ENCODE results near the gene RIC1.
"Not testable (repeated sequence)": the region's sequence is repeated elsewhere in the genome, so short reads cannot be mapped to it uniquely, and the experiment has no call there.

RIC1 gene

DNA sequence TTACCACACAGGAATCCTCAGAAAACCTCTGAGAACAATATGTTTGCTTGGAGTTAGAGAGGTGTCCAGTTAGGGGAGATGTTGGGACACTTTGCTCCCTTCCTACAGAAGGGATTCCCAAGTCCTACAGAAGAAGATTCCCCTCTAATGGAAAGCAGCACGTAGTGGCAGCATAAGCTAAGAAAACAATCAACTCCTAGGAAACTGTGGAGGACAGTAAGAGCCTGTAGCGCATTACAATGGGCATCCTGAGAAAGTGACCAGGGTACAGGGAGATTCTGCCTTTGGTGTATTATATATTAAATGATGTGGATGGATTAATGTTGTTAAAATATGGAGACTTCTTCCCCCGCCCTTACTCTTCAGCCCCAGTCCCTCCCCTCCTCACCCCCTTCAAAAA lies 13.9 kb upstream of the RIC1 start:
- Histone ChIP-seq H3K27ac (no peak overlapping the region), H3K4me3 (no peak overlapping the region), H3K9ac (ENCODE audit: insufficient read length) (no peak overlapping the region), H3K9me3 (ENCODE audit: low read depth, low read length) (0 out of 2 replicates have a peak, but pooled peaks cover 3% of the 10 kb centered on the region), H3K36me3 (ENCODE audit: insufficient read depth, low read length) (peaks cover 3% of the 10 kb centered on the region; the same call in 1 of the 2 replicates)
- DNase-seq (ENCODE audit: low read depth, low spot score), result no peak
- TF ChIP-seq FOXP2 (optimal IDR thresholded peaks at IDR 0.05; ENCODE audit: control extremely low read depth, extremely low read length, insufficient read depth) (no peak), POLR2AphosphoS5 (IDR thresholded peaks at IDR 0.05; ENCODE audit: borderline replicate concordance, low read depth, low read length) (no peak), EZH2 (IDR thresholded peaks at IDR 0.05) (no peak)

DNA sequence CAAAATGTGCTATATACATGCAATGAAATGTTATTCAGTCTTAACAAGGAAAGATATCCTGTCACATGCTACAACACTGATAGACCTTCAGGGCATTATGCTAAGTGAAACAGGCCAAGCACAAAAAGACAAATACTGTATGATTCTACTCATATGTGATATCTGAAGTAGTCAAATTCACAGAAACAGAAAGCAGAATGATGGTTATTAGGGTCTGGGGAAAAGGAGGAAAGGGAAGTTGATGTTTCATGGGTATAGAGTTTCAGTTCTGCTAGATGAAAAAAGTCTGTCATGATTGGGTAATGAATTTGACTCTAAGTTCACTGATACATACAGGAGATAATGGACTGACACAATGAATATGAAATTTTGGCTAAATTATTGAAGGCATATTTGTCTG lies 11.2 kb upstream of the RIC1 start:
- H3K9me3 ChIP-seq (ENCODE audit: low read depth, low read length), result 0 out of 2 replicates have a peak, but pooled peaks cover 3% of the 10 kb centered on the region
- H3K27ac ChIP-seq, result peak overlapping the region; percentile 40
- H3K9ac ChIP-seq (ENCODE audit: insufficient read length), result no peak overlapping the region
- no peak overlapping the region for H3K4me3 ChIP-seq
- H3K36me3 ChIP-seq (ENCODE audit: insufficient read depth, low read length), result peaks cover 16% of the 10 kb centered on the region
- no peak for DNase-seq (ENCODE audit: low read depth, low spot score)
- TF ChIP-seq EZH2 (IDR thresholded peaks at IDR 0.05), result no peak
- no peak for TF ChIP-seq FOXP2 (optimal IDR thresholded peaks at IDR 0.05; ENCODE audit: control extremely low read depth, extremely low read length, insufficient read depth)
- TF ChIP-seq POLR2AphosphoS5 (IDR thresholded peaks at IDR 0.05; ENCODE audit: borderline replicate concordance, low read depth, low read length), result no peak

DNA sequence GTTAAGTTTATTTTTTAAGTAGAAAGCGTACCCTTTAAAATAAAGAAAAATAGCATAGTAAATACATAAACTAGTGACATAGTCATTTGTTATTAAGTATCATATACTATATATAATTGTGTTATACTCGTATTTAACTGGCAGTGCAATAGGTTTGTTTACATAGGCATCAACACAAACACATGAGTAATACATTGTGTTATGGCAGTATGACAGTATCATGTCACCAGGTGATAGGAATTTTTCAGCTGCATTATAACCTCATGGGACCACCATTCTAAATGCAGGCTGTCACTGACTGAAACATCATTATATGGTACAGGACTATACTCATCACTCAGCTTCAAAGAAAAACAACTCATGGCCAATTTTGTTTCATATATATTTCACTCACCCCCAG lies 8.4 kb upstream of the RIC1 start:
- Histone ChIP-seq H3K9me3 (ENCODE audit: low read depth, low read length) (0 out of 2 replicates have a peak, but pooled peaks cover 3% of the 10 kb centered on the region), H3K4me3 (no peak overlapping the region), H3K27ac (no peak overlapping the region), H3K36me3 (ENCODE audit: insufficient read depth, low read length) (peaks cover 16% of the 10 kb centered on the region), H3K9ac (ENCODE audit: insufficient read length) (no peak overlapping the region)
- TF ChIP-seq FOXP2 (optimal IDR thresholded peaks at IDR 0.05; ENCODE audit: control extremely low read depth, extremely low read length, insufficient read depth) (no peak), EZH2 (IDR thresholded peaks at IDR 0.05) (no peak), POLR2AphosphoS5 (IDR thresholded peaks at IDR 0.05; ENCODE audit: borderline replicate concordance, low read depth, low read length) (no peak)
- DNase-seq (ENCODE audit: low read depth, low spot score), result no peak

- Histone ChIP-seq H3K4me3 (no peak overlapping the region), H3K27ac (no peak overlapping the region), H3K9me3 (ENCODE audit: low read depth, low read length) (0 out of 2 replicates have a peak, but pooled peaks cover 3% of the 10 kb centered on the region), H3K9ac (ENCODE audit: insufficient read length) (no peak overlapping the region), H3K36me3 (ENCODE audit: insufficient read depth, low read length) (peaks cover 16% of the 10 kb centered on the region)
- no peak for TF ChIP-seq EZH2 (IDR thresholded peaks at IDR 0.05)
- no peak for TF ChIP-seq POLR2AphosphoS5 (IDR thresholded peaks at IDR 0.05; ENCODE audit: borderline replicate concordance, low read depth, low read length)
- DNase-seq (ENCODE audit: low read depth, low spot score), result no peak
Observed at GRCh38 chr9:5621327-5621726, 7.6 kb upstream of the RIC1 start.

GRCh38 chr9:5622016-5622415 lies 6.9 kb upstream of the RIC1 start:
- peaks cover 16% of the 10 kb centered on the region for H3K36me3 ChIP-seq (ENCODE audit: insufficient read depth, low read length)
- TF ChIP-seq FOXP2 (optimal IDR thresholded peaks at IDR 0.05; ENCODE audit: control extremely low read depth, extremely low read length, insufficient read depth), result no peak
- TF ChIP-seq EZH2 (IDR thresholded peaks at IDR 0.05), result no peak
- no peak for TF ChIP-seq POLR2AphosphoS5 (IDR thresholded peaks at IDR 0.05; ENCODE audit: borderline replicate concordance, low read depth, low read length)
- H3K27ac ChIP-seq, result no peak overlapping the region
- 0 out of 2 replicates have a peak, but pooled peaks cover 3% of the 10 kb centered on the region for H3K9me3 ChIP-seq (ENCODE audit: low read depth, low read length)
- DNase-seq (ENCODE audit: low read depth, low spot score), result no peak
- H3K9ac ChIP-seq (ENCODE audit: insufficient read length), result no peak overlapping the region
- no peak overlapping the region for H3K4me3 ChIP-seq

- H3K4me3 ChIP-seq, result no peak overlapping the region
Observed at GRCh38 chr9:5624655-5625054, 4.3 kb upstream of the RIC1 start.

DNA sequence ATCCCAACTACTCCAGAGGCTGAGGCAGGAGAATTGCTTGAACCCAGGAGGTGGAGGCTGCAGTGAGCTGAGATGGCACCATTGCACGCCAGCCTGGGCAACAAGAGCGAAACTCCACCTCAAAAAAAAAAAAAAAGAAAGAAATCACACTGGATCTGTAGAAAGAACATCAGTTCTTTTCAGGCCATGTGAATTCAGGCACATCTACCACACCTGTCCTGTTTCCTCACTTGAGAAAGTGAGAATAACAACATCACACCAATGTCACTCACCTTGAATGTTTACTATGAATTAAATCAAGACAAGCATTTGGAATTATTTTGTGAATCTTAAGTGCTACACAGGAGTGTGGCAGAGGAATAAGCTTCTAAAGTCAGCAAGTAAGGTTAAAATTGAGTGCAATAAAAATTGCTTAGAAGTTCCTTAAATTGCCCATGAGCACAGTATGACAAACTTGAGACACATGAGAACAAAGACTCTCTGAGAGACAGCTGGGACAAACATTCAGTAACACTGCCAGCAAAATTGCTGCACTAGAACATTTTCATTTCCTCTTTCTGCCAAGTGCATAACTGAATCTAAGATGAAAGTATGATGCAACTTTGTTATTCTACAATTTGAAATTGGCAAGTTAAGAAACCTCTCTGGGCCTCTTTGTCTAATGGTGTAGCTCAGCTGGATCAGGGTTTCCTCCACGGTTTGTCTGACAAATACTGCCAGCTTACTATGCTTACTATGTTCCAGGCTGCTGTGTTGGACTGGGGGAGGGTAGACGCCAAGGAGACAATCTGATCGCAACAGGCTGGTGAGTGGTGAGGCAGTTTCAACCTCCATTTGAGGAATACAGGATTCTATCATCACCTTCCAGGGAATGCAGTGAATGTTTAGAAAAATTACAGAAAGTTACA lies 1.9 kb upstream of the RIC1 start:
- Histone ChIP-seq H3K27ac (peak overlapping the region; percentile 100), H3K4me3 (peak overlapping the region; percentile 100), H3K36me3 (ENCODE audit: insufficient read depth, low read length) (no peaks in the 10 kb centered on the region), H3K9me3 (ENCODE audit: low read depth, low read length) (no peaks in the 10 kb centered on the region), H3K9ac (ENCODE audit: insufficient read length) (peak overlapping the region; percentile 98)
- peak; percentile 95 for DNase-seq (ENCODE audit: low read depth, low spot score)
- peak; percentile 74 for TF ChIP-seq FOXP2 (optimal IDR thresholded peaks at IDR 0.05; ENCODE audit: control extremely low read depth, extremely low read length, insufficient read depth)
- peak; percentile 62; the same call in 1 of the 2 replicates for TF ChIP-seq POLR2AphosphoS5 (IDR thresholded peaks at IDR 0.05; ENCODE audit: borderline replicate concordance, low read depth, low read length)
- TF ChIP-seq EZH2 (IDR thresholded peaks at IDR 0.05), result no peak

More at GRCh38 chr9:5624655-5625054, 4.3 kb upstream of the RIC1 start:
- Histone ChIP-seq H3K36me3 (ENCODE audit: insufficient read depth, low read length) (peaks cover 13% of the 10 kb centered on the region), H3K27ac (no peak overlapping the region), H3K9ac (ENCODE audit: insufficient read length) (no peak overlapping the region), H3K9me3 (ENCODE audit: low read depth, low read length) (no peaks in the 10 kb centered on the region)
- DNase-seq (ENCODE audit: low read depth, low spot score), result no peak
- TF ChIP-seq EZH2 (IDR thresholded peaks at IDR 0.05), result no peak
- no peak for TF ChIP-seq FOXP2 (optimal IDR thresholded peaks at IDR 0.05; ENCODE audit: control extremely low read depth, extremely low read length, insufficient read depth)
- TF ChIP-seq POLR2AphosphoS5 (IDR thresholded peaks at IDR 0.05; ENCODE audit: borderline replicate concordance, low read depth, low read length), result no peak

DNA sequence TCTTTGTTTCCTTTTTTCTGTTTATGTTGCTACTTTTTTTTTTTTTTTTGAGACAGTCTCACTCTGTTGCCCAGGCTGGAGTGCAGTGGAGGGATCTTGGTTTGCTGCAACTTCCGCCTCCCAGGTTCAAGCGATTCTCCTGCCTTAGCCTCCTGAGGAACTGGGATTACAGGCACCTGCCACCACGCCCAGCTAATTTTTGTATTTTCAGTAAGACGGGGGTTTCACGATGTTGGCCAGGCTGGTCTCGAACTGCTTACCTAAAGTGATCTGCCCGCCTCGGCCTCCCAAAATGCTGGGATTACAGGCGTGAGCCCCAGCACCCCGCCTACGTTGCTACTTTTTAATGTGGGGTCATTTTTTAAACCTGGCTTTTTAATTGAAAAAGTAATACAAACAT lies 1.2 kb upstream of the RIC1 start:
- Histone ChIP-seq H3K9ac (ENCODE audit: insufficient read length) (peak overlapping the region; percentile 98), H3K27ac (peak overlapping the region; percentile 100), H3K4me3 (peak overlapping the region; percentile 100)
- not testable (repeated sequence) for DNase-seq (ENCODE audit: low read depth, low spot score); H3K9me3 ChIP-seq (ENCODE audit: low read depth, low read length); H3K36me3 ChIP-seq (ENCODE audit: insufficient read depth, low read length)
